ENCODE results near the gene WDR35.
"Not testable (repeated sequence)": the region's sequence is repeated elsewhere in the genome, so short reads cannot be mapped to it uniquely, and the experiment has no call there.

WDR35 gene

DNA sequence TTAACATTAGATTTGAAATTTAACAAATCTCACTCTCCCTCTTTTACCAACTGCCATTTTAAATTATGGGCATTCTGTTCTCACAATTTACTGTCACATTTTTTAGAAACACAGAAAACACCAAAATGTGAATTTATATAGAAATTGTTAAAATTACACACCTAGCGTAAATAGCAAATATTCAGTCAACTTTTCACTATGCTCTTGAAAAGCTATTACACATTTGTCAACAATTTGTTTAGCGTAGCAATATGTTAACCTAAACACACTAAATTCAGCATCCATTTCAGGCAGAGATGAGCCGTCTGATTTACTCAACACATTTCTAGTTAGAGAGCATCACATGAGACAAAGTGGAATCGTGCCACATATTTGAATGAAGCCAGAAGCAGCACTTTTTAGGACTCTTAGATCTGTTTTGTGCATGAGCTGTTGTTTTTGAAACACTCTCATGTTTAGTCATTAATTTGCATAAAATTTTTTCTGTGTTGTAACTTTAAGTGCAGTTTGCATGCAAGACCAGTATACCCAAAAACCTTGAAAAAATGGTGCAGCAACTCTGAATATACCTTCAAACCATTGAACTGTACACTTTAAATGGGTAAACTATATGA lies 96.3 kb downstream of the WDR35 start:
- no peak for DNase-seq (ENCODE audit: low spot score)

DNA sequence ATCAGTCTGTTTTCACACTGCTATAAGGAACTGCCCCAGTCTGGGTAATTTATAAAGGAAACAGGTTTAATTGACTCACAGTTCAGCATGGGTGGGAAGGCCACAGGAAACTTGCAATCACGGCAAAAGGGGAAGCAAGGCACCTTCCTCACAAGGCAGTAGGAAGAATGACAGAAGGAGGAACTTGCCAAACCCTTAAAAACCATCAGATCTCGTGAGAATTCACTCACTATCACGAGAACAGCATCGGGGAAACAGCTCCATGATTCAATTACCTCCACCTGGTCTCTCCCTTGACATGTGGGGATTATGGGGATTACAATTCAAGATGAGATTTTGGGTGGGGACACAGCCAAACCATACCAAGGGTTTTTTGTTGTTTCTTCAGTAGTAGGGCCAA lies 97.9 kb downstream of the WDR35 start:
- not testable (repeated sequence) for DNase-seq (ENCODE audit: low spot score)

DNA sequence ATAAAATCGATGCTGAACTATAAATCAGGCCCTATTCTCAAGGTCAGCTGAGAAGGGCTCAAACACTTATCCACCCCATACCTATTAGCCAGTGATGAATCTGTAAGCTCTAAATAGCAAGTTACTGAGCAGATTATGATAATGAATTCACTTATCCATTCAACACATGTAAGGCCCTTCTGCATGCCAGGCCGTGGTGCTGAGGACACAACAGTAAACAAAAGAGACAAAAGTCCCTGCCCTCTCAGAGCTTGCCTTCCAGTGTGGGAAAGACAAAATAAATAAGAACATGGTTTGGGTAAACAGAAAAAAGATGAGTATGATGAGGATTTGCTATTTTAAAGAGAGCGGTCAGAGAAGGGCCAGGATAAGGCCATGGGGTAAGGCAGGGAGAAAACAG lies 99.8 kb downstream of the WDR35 start:
- no peak for DNase-seq (ENCODE audit: low spot score)

DNA sequence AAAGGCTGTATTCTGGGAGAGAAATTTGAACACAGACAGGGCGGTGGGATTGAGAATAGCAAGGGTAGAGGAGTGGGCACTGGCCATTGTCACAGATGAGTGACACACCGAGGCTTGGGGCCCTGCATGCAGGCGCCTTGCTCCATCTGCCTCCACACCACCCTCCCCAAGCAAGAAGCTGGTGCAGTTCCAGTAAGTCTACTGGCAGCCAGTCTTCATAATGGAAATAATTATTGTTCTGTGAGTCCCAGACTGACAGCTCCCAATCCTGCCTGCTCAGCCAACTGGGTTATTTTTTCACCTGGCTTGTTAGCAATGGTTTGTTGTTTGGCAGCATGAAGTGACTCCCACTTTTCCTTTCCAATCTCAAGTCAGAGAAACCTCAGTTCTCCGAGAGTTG lies 101.1 kb downstream of the WDR35 start:
- DNase-seq (ENCODE audit: low spot score): no peak

DNA sequence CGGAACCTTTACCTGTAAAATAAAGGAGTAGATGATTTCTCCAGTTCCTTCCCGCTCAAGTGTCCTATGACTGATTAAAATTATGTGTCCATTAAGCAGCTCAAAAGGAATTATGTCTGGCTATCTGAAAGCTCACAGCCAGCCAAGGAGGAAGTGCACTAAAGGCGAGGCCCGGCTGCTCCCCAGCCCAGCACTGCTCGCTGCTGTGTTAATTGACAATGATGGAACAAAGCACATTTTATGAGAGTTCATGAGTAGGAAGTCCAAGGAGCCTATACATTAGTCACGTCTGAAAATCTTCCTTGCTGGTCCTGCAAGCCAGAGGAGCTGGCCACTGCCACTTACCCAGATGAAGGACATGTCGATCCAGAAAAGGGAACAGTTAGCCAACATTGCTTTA lies 102.4 kb downstream of the WDR35 start:
- DNase-seq (ENCODE audit: low spot score): no peak

DNA sequence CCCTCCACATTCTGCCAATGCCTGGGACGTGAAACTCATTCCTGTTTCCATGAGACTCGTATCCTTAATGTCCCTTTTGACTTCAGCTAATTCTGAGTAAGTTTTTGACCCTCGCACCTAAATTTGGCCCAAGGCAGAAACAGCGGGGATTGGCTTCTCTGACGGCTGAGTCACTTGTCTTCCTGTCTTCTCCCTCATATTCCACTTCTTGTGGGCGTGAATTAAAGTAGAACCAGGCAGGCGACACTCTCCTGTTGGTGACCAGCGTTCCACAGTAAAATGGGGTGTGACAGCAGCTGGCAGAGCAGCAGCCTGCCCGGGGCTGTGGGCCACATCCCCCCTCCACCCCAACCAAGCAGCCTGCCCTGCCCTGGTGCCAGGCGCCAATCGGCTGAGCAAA lies 103.6 kb downstream of the WDR35 start:
- DNase-seq (ENCODE audit: low spot score): no peak

DNA sequence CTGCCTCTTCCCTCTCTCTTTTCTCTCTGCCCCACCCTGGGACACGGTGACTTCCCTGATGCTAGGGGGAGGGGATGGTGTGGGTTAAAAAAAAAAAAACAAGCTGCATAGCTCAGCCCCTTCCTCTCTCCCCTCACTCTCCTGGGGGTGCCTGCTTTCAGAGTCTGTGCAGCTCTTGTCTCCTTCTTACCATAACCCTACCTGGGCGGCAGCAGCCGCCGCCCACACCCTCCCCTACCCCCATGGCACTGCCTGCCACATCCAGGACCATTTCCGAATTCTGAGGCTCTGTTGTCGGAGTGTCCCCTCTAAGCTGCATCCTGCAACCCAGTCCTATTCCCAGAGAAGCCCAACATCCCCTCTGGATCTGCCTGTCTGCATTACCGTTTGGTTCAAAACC lies 104.1 kb downstream of the WDR35 start:
- DNase-seq (ENCODE audit: low spot score): no peak

DNA sequence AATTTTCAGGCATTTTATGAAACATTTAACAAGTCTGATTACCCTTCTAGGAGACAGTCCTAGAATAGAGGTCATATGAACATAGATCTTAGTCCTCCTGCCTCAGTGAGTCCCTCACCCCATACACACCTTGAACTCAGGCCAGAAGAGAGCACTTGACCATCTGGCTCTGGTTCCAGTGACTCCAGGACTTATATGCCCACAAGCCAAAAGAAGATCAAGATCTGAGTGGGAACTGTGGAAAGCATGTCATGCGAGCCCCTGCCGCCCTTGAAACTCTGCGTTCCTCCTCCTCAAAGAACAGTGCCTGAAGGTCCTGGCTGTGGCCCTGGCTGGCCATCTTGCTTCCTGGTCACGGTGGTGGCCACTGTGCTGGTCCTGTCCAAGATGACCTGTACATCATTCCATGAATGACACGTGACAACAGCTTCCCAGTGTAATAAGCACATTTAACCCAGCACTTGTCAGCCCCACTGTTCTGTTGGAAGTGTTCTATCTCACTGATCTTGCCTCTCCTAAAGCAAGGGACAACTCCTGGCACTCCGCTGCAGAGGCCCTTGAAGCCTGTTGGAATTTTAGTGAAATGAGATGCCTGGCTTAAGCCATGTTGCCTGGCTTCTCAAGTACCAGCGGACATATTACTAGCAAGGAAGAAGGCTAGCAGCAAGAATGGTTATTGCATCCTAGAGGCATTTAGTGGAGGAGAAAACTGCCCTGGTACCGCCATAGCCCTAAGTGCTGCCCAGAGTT lies 105.8 kb downstream of the WDR35 start:
- no peak for DNase-seq (ENCODE audit: low spot score)

DNA sequence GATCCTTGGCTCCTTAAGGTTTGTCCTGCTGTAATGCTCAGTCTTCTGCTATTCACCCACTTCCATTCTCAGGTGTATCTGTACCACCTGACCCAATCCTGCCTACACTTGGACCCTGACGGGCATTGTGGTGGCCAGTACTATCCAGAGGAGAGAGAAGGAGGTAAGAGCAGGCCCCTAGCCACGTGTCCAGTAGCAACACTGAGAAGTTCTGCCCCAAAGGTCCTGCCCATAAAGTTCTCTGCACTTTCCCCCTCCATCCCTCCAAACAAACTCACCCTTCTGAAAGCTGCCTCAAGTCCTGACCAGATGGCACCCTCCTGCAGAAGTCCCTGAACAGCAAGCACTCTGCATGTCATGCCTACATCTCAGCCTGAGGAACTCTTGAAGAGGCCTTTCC lies 106.4 kb downstream of the WDR35 start:
- DNase-seq (ENCODE audit: low spot score): no peak

DNA sequence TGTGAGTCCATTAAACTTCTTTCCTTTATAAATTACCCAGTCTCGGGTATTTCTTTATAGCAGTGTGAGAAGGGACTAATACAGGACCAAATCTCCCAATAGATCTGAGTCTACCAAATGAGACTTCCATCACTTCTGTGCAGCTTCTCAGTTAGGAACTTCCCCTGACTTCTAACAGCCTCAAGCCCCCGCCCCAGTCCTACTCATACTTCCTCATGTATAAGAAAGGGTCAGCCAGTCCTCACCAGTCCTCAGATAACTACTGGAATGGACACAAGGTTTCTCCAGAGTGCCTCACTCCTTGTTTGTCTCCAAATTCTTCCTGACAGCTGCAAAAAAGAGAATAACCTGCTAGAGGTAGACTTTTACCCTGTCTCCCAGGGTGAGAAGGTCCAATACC lies 107.6 kb downstream of the WDR35 start:
- DNase-seq (ENCODE audit: low spot score): no peak

DNA sequence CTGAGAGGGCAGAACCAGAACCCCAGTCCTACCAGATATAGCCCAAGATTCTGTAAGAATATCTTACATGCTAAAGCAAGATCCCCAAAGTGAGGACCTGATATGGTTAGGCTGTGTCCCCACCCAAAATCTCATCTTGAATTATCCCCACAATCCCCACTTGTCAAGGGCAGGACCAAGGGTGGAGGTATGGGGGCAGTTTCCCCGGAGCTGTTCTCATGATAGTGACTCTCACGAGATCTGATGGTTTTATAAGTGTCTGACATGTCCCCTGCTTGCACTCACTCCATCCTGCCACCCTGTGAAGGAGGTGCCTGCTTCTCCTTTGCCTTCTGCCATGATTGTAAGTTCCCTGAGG lies 108.0 kb downstream of the WDR35 start:
- DNase-seq (ENCODE audit: low spot score): no peak

DNA sequence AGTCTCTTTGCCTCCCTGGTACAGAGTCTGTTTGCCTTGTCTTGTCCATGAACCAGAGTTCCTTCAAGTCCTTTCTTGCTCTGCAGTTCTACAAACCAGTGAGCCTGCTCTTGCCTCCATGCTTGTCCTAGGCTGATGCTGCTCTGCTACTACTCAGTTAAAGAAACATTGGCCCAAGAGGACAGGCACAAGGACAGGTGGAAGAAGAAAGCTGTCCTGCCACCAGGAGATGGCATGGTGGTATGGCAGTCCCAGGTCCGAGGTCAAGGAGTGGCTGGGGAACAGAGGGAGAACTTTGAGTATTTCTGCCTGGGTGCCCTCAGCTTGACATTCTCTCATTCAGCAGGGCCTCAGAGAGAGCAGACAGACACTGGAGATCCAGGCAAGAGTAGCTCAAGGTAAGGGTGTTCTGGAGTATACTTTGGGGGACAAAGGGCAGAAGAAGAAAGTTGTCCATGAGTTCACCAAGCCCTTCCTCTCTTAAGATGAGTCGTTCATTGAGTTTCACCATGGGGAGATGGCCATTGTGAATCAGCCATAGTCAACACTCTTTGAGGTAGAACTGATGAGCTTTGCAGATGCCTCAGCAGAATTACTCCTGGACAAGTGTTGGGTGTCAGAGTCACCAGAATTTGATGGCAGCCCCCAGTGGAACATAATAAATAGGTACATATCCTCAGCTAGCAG lies 108.5 kb downstream of the WDR35 start:
- DNase-seq (ENCODE audit: low spot score): no peak

DNA sequence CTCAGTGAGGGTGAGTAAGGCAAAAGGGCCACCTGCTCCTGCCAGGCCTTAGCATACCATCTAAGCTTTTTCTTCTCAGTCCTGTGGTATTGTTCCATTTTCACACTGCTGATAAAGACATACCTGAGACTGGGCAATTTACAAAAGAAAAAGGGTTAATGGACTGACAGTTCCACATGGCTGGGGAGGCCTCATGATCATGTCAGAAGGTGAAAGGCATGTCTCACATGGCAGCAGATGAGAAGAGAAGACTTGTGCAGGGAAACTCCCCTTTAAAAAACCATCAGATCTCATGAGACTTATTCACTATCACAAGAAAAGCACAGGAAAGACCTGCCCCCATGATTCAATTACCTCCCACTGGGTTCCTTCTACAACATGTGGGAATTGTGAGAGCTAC lies 109.7 kb downstream of the WDR35 start:
- DNase-seq (ENCODE audit: low spot score): not testable (repeated sequence)

DNA sequence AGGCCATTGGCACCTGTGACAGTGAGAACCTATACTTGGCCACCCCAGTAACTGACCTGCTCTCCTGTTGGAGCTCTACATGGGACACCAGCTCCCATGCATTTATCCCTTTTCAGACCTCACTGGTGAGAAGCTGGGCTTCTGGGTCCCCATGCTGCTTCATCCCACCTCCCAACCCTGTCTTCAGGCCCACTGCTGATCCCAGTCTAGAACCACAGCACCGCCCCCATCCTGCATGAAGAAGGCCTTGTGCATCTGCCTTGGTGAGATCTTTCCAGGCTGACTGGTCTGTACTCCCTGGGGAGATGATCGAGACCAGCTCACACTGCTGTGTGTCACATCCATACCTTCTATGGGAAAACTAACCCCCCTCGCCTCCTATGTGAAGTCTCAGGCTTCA lies 110.8 kb downstream of the WDR35 start:
- DNase-seq (ENCODE audit: low spot score): no peak

DNA sequence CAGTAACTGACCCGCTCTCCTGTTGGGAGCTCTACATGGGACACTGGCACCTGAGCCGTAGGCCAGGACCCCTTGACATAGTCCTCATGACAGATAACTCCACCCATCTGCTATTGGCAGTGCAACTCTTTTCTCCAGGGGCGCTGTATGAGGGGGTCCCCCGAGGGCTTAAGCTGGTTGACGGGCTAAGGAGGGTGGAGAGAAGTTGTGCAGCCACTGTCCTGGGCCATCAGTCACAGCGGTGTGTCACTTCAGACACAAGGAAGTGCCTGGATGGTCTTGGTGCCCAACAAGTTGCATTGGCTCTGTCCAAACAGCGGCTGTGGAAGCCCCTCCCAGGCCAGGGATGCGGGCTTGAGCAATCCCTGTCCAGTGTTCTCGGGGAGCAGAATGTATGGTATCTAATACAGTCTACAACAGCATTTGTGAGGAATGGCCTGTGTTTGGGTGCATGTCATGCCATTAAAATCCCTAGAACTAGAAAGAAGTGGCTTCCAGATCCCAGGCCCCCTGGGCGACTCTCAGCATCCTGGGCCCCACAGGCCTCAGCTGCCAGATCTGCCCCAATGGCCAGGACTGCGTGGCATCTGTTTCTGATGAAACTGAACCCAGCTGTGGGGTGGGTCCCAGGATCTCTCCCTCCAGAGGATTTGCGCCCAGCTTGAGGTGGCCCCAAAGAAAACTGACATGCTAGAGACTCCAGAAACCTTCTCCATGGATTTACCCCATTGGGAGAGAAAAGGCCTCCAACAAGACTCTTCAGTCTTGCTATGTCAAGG lies 111.4 kb downstream of the WDR35 start:
- no peak for DNase-seq (ENCODE audit: low spot score)

DNA sequence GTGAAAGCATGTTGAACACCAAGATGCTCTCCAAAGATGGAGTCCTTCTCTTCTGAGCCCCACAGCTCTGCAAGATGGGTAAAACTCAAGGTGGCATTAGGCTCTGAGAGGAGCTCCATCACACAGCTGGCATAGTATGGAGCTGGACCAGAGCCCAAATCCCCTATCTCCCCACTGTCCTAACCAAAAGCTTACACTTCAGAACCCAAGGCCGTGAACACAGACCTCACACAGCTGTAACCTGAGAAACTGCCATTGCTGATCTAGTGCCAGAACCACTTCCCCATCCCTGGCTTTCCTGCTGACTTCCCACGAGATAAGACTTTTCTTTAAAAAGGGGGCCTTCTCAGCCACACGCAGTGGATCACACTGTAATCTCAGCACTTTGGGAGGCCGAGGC lies 113.2 kb downstream of the WDR35 start:
- DNase-seq (ENCODE audit: low spot score): no peak

DNA sequence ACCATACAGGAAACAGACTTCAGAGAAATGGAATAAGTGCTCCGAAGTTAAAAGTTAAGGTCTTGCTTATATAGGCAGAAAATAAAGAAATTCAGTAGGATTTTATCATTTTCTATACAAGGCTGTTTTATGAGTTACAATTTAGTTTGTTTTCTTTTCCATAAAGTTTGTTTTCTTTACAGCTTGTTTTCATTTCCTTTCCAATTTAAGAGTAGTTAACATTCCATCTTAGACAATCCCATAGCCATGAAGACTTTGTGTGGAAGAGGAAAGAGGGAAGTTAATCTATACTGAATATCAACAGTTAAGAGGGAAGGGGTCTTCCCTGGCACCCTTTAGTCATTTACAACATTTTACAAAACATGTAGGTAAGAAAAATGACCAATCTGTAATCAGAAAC lies 114.6 kb downstream of the WDR35 start:
- no peak for DNase-seq (ENCODE audit: low spot score)

DNA sequence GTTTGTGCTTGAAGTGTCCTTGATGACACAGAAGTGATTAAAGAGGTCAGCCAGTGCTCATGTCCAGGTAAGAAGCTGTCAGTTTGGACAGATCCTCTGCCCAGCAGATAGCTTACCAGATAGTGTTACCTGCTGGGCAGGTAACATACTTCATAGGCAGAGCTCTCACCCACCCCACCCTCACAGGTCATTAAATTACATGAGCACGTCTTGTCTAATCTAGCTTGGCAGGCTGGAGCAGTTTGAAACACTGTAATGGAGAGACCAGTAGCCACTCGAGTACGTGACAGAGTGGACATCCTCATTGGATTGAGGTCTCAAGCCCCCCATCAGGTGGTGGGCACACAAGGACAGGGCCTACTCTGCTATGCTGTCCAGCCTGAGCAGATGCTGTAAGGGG lies 115.2 kb downstream of the WDR35 start:
- no peak for DNase-seq (ENCODE audit: low spot score)

DNA sequence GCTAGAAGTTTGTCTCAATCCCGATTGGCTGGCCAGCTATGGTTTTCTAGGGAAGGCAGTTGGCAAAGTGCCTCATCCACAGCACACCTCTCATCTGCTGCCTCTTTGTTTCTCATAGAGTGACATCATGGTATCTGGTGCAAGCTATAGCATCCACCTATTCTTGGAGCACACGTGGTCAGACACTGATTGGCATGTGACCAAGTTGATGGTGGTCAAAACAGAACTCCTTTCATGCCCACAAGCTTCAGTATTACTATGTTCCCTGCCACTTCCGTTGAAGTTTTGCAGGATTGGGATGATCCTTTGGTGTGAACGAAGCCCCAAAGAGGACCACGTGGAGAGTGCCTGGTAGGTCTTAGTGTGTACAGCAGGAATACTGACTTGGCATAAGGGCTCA lies 116.9 kb downstream of the WDR35 start:
- DNase-seq (ENCODE audit: low spot score): no peak

DNA sequence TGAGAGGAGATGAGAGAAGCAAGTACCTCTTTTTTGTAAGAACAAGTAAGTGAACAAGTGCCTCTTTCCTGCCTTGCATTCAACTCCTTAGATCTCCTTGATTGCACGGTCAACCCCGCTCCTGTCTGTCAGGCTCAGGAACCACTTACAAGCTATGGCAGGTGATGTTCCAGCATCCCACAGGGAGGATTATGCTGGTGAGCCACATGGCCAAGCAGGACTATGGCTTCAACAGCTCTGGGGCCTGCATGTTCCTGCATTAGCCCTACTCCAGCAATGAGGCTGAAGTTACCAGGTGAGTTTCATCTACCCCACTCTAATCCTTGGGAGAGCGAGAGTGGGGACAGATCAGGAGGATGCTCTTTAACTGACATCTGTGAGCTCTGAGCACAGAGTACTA lies 117.6 kb downstream of the WDR35 start:
- no peak for DNase-seq (ENCODE audit: low spot score)

DNA sequence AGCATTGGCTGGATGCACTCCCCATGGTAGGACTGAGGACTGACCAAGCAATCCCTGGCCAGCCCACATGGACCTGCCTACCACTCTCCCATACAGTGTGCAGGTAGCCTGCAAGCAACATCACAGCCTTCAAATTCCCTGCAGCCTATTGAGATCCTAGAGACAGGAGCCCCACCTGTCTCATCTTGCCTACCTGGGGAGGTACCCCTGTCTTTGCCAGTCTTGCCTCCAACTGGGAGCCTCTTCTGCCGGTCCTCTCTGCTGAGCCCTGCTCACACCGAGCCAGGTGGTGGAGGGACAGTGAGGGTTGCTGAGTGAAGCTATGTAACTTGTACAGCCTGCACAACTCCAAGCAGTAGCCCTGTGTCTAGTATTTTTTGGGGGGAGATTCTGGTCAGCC lies 118.1 kb downstream of the WDR35 start:
- DNase-seq (ENCODE audit: low spot score): no peak

DNA sequence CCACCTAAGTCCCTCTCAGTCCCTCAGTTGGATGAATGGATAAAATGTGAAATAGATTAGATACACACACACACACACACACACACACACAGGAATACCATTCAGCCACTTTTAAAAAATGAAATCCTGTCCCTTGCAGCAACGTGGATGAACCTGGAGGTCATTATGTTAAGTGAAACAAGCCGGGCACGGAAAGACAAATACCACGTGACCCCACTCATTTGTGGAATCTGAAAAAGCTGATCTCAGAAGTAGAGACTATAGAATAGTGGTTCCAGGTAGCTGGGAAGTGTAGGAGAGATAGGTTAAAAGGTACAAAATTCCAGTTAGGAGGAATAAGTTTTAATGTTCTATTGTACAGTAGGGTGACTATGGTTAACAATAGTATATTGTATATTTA lies 119.1 kb downstream of the WDR35 start:
- no peak for DNase-seq (ENCODE audit: low spot score)

All from left forelimb (tissue), 1 donor.